HCT116 (cell line): Measurements from ENCODE around the gene VEPH1. TPM values are rescaled to one million over a fixed set of nuclear protein-coding genes. Genes with fewer than 3 reads are reported as not detected.
"Not testable (repeated sequence)": the region's sequence is repeated elsewhere in the genome, so short reads cannot be mapped to it uniquely, and the experiment has no call there.

Experiments used
- ATAC-seq: fragments of 200-7000 bp; cut with Tn5 transposase; 2 replicates; pipeline ENCODE4 v1.9.1; 2020; ENCODE audit warnings: mild to moderate bottlenecking, moderate library complexity
- BruUV-seq: library from RNA; stranded (reverse); fragments of 400-500 nt; replicated peaks from 2 replicates; lab custom pipeline; 2021; lab: Mats Ljungman, UMichigan
- CTCF ChIA-PET: fragments of 300-600 bp; sonication (Branson Sonifier 250); formaldehyde crosslinking; loops from one replicate; lab custom pipeline; 2021; ENCODE audit warnings: antibody characterized with exemption; lab: Charles Lee
- POLR2A ChIA-PET: fragments of 300-600, 350-600 bp; sonication (Branson Sonifier 250); formaldehyde crosslinking; loops from one replicate; lab custom pipeline; 2021; ENCODE audit warnings: antibody characterized with exemption; lab: Charles Lee
- RAD21 ChIA-PET, 2 experiments: fragments of 300-600 bp; sonication (Branson Sonifier 250); formaldehyde crosslinking; loops; one replicate each; lab custom pipeline; 2023; ENCODE audit warnings: low total read pairs in 2 of 2; ENCODE audit not compliant: uncharacterized antibody in 2 of 2, unreplicated experiment in 2 of 2, low non-redundant PET in 1 of 2; lab: Charles Lee
- DNase-seq: peaks from one replicate; pipeline ENCODE4 v3.0.0-alpha.2; 2010; ENCODE audit warnings: low read depth, low spot score
- H2AFZ ChIP-seq: fragments of 200-600 bp; shearing (Covaris generic), sonication (generic); 2 replicates; pipeline ENCODE4 v1.6.1; 2017; ENCODE audit warnings: low read depth, mixed run types, mixed read lengths, antibody characterized with exemption, low read length; ENCODE audit not compliant: poor library complexity, severe bottlenecking
- H3K27ac ChIP-seq: 2 replicates; pipeline ENCODE4 v1.5.1; 2012; ENCODE audit warnings: low read depth, low read length
- H3K27me3 ChIP-seq: fragments of 200-600 bp; sonication (generic); 2 replicates; pipeline ENCODE4 v1.6.1; 2016; ENCODE audit warnings: mixed run types, low read length, mixed read lengths; ENCODE audit not compliant: insufficient read depth
- H3K36me3 ChIP-seq, 2 experiments: fragments of 200-500 bp in 1 of 2; fragments of 200-600 bp in 1 of 2; sonication (Bioruptor generic) in 1 of 2; sonication (generic) in 1 of 2; 2 replicates each; pipeline versions ENCODE4 v1.5.1 to v1.6.1; 2014 to 2016; ENCODE audit warnings: low read length in 2 of 2, inconsistent platforms in 1 of 2, mixed read lengths in 1 of 2, mixed run types in 1 of 2; ENCODE audit not compliant: insufficient read depth in 2 of 2, control insufficient read depth in 1 of 2
- H3K4me1 ChIP-seq, 2 experiments: fragments of 200-600 bp in 1 of 2; sonication (generic) in 1 of 2; 2 replicates each; pipeline versions ENCODE4 v1.5.1 to v1.6.1; 2012 to 2017; ENCODE audit warnings: low read length in 2 of 2, inconsistent platforms in 1 of 2, mild to moderate bottlenecking in 1 of 2, mixed read lengths in 1 of 2, mixed run types in 1 of 2, moderate library complexity in 1 of 2; ENCODE audit not compliant: insufficient read depth in 2 of 2, control insufficient read depth in 1 of 2
- H3K4me2 ChIP-seq: fragments of 200-600 bp; sonication (generic); 2 replicates; pipeline ENCODE4 v1.6.1; 2017; ENCODE audit warnings: mixed run types, low read length, mixed read lengths
- H3K4me3 ChIP-seq, 2 experiments: fragments of 200-600 bp in 1 of 2; sonication (generic) in 1 of 2; replicated peaks in 1 of 2; 2 replicates each; pipeline ENCODE4 v1.5.1; 2011 to 2016; ENCODE audit warnings: low read length in 2 of 2, control low read depth in 1 of 2, low read depth in 1 of 2, mild to moderate bottlenecking in 1 of 2, mixed read lengths in 1 of 2, mixed run types in 1 of 2
- H3K79me2 ChIP-seq: fragments of 200-600 bp; sonication (generic); 2 replicates; pipeline ENCODE4 v1.6.1; 2017; ENCODE audit warnings: mild to moderate bottlenecking, mixed run types, low read length, moderate library complexity, mixed read lengths; ENCODE audit not compliant: insufficient read depth
- H3K9ac ChIP-seq: fragments of 200-600 bp; sonication (generic); 2 replicates; pipeline ENCODE4 v1.6.1; 2016; ENCODE audit warnings: low read length, mixed read lengths
- H3K9me2 ChIP-seq: fragments of 200-600 bp; sonication (generic), shearing (Covaris generic); 2 replicates; pipeline ENCODE4 v1.6.1; 2017; ENCODE audit warnings: mixed run types, mild to moderate bottlenecking, moderate library complexity; ENCODE audit not compliant: insufficient read depth
- H3K9me3 ChIP-seq, 2 experiments: fragments of 200-500 bp in 1 of 2; fragments of 200-600 bp in 1 of 2; sonication (Bioruptor generic) in 1 of 2; sonication (generic) in 1 of 2; 2 replicates each; pipeline ENCODE4 v1.6.1; 2014 to 2017; ENCODE audit warnings: low read length in 2 of 2, mixed read lengths in 2 of 2, inconsistent platforms in 1 of 2, low read depth in 1 of 2, mild to moderate bottlenecking in 1 of 2, mixed run types in 1 of 2, moderate library complexity in 1 of 2; ENCODE audit not compliant: control insufficient read depth in 1 of 2, insufficient read depth in 1 of 2
- H4K20me1 ChIP-seq: fragments of 200-600 bp; sonication (generic), shearing (Covaris generic); 2 replicates; pipeline ENCODE4 v1.6.1; 2017; ENCODE audit warnings: mixed run types, mild to moderate bottlenecking, moderate library complexity; ENCODE audit not compliant: insufficient read depth
- ELF1 ChIP-seq: IDR thresholded peaks from 2 replicates; pipeline ENCODE4 v1.6.1; 2012; ENCODE audit warnings: low read depth, borderline replicate concordance
- RAD21 ChIP-seq: IDR thresholded peaks from 2 replicates; pipeline ENCODE4 v1.6.1; 2012; ENCODE audit warnings: low read depth, mild to moderate bottlenecking
- intact Hi-C: fragments of 100-400 bp; cut with micrococcal nuclease; formaldehyde crosslinking; loops from 2 replicates; pipeline ENCODE4 v1.10.0; 2022
- total RNA-seq: library from RNA; stranded (reverse); gene quantifications from one replicate; pipeline ENCODE4 v1.2.1, GENCODE V29; 2021; ENCODE audit not compliant: unreplicated experiment
- TF ChIP-seq, protein P1 (sequence below), 3 experiments: fragments of 200-600 bp in 1 of 3; sonication (generic) in 1 of 3; IDR thresholded peaks in 2 of 3; conservative IDR thresholded peaks in 1 of 3; 2 replicates each; pipeline ENCODE4 v1.5.1; 2012 to 2017; ENCODE audit warnings: low read depth in 2 of 3, low read length in 2 of 3, antibody characterized with exemption in 1 of 3, borderline replicate concordance in 1 of 3, control low read depth in 1 of 3, mild to moderate bottlenecking in 1 of 3, mixed read lengths in 1 of 3, mixed run types in 1 of 3, moderate library complexity in 1 of 3; ENCODE audit not compliant: insufficient read depth in 1 of 3

VEPH1 gene
- total RNA-seq, 1 experiment from 2014 or later = 4.9 TPM

DNA sequence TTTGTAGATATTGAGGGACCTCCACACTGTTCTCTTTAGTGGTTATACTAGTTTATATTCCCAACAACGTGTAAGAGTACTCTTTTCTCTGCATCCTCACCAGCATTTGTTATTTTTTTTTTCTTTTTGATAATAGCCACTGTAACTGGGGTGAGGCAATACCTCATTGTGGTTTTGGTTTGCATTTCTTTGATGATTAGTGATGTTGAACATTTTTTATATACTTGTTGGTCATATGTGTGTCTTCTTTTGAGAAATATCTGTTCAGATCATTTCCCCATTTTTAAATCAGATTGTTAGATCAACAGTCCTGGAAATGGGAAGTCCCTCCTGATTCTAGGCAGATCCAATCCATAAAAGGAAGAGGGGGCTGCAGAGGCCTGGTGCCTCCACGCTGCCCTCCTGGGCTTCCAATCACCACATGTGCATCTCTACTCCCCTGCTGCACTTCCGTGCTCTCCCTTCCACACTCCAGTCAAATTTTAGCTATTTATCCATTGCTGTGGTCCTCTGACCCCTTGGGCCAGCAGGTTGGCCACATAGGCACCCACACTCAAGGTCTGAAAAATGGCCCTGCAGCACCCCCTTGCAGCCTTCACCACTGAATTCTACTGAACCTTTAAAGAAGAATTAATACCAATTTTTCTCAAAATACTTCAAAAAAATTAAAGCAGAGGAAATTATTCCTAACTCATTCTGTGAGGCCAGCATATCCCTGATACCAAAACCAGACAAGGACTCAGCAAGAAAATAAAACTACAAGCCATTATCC lies 154.7 kb downstream of the VEPH1 start:
- H3K9me3 ChIP-seq, CTCF ChIA-PET, H3K9ac ChIP-seq, POLR2A ChIA-PET, H2AFZ ChIP-seq, BruUV-seq, H3K4me1 ChIP-seq, H3K36me3 ChIP-seq, H3K9me2 ChIP-seq, H3K79me2 ChIP-seq, H3K27ac ChIP-seq, RAD21 ChIA-PET, ATAC-seq, H3K27me3 ChIP-seq, H4K20me1 ChIP-seq, intact Hi-C loops, DNase-seq, H3K4me3 ChIP-seq, H3K4me2 ChIP-seq: not testable (repeated sequence)
- TF ChIP-seq RAD21 = peak; percentile 12; the same call in 1 of the 2 replicates

DNA sequence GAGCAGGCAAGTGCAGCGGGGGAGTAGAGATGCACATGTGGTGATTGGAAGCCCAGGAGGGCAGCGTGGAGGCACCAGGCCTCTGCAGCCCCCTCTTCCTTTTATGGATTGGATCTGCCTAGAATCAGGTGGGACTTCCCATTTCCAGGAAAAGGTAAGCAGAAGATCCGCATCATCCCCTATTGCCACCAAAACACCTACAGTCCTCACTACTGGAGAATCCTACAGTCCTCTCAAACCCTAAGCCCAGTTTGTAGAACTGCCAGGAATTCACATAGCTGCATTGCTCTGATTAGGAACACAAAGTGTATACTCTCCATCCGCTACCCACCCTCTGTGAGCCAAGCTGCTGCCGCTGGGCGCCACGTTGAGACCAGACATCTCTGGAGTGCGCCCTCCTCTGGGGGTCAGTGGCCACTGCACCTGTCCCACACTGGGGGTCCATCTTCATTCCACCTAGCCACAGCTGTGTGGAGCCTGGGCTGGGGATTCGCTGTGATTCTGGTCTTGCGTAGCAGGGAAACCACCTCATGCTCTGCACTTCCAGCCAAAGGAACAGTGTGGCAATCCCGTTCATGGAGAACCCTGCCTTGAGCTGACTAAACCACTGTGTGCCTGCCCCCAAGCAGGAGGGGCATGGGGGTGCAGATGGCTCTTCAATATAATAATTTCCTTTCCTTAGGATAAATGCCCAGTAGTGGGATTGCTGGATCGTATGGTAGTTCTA lies 155.5 kb downstream of the VEPH1 start:
- Histone ChIP-seq H3K4me3 (no peak overlapping the region), H3K4me2 (no peak overlapping the region), H3K4me1 (no peaks in the 10 kb centered on the region), H3K36me3 (no peaks in the 10 kb centered on the region), H3K27ac (no peak overlapping the region), H4K20me1 (no peaks in the 10 kb centered on the region), H3K79me2 (no peaks in the 10 kb centered on the region), H3K27me3 (no peaks in the 10 kb centered on the region), H3K9ac (no peak overlapping the region), H3K9me3 (no peaks in the 10 kb centered on the region), H2AFZ (no peak overlapping the region), H3K9me2 (no peaks in the 10 kb centered on the region)
- BruUV-seq = no TSS peak
- RAD21 ChIA-PET = no interaction called here
- DNase-seq = no peak
- peak; percentile 70 for ATAC-seq
- intact Hi-C loops = no loop called here
- CTCF ChIA-PET = no interaction called here
- no peak for TF ChIP-seq ELF1
- TF ChIP-seq, protein P1, sequence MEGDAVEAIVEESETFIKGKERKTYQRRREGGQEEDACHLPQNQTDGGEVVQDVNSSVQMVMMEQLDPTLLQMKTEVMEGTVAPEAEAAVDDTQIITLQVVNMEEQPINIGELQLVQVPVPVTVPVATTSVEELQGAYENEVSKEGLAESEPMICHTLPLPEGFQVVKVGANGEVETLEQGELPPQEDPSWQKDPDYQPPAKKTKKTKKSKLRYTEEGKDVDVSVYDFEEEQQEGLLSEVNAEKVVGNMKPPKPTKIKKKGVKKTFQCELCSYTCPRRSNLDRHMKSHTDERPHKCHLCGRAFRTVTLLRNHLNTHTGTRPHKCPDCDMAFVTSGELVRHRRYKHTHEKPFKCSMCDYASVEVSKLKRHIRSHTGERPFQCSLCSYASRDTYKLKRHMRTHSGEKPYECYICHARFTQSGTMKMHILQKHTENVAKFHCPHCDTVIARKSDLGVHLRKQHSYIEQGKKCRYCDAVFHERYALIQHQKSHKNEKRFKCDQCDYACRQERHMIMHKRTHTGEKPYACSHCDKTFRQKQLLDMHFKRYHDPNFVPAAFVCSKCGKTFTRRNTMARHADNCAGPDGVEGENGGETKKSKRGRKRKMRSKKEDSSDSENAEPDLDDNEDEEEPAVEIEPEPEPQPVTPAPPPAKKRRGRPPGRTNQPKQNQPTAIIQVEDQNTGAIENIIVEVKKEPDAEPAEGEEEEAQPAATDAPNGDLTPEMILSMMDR (IDR thresholded peaks at IDR 0.05 in 2 of 3, conservative IDR thresholded peaks at IDR 0.05 in 1 of 3; ENCODE audit: borderline replicate concordance in 1 of 3, insufficient read depth in 1 of 3, low read depth in 2 of 3, low read length in 2 of 3) = peak in 2 of 3 experiments; percentile 65 to 74; a peak in 4 of 6 replicates
- POLR2A ChIA-PET = no interaction called here
